GM18873 (cell line): ENCODE results near the gene KCNK7.

Experiments used
- ATAC-seq: cut with Tn5 transposase; IDR thresholded peaks from one replicate; pipeline ENCODE4 v1.9.1; 2021; ENCODE audit warnings: mild to moderate bottlenecking, moderate library complexity, moderate number of reproducible peaks; ENCODE audit not compliant: unreplicated experiment, low FRiP score

KCNK7 gene

GRCh38 chr11:65590240-65590738, 5.3 kb downstream of the KCNK7 start:
- ATAC-seq, result no peak

- ATAC-seq, result no peak
These were observed 6.0 kb downstream of the KCNK7 start for GRCh38 chr11:65589444-65590239.

GRCh38 chr11:65588199-65589054, 7.2 kb downstream of the KCNK7 start:
- ATAC-seq, result peak; percentile 74

GRCh38 chr11:65586676-65587075, 8.9 kb downstream of the KCNK7 start:
- ATAC-seq, result no peak

- ATAC-seq, result no peak
These were observed 9.4 kb downstream of the KCNK7 start for GRCh38 chr11:65586247-65586630.

- no peak for ATAC-seq
These were observed 10.0 kb downstream of the KCNK7 start for GRCh38 chr11:65585396-65586246.

GRCh38 chr11:65584723-65585171, 10.9 kb downstream of the KCNK7 start:
- no peak for ATAC-seq

GRCh38 chr11:65584106-65584505, 11.5 kb downstream of the KCNK7 start:
- ATAC-seq, result no peak

- no peak for ATAC-seq
These were observed 12.0 kb downstream of the KCNK7 start for GRCh38 chr11:65583589-65583988.

- ATAC-seq, result no peak
These were observed 13.7 kb downstream of the KCNK7 start for GRCh38 chr11:65581928-65582327.

- ATAC-seq, result no peak
These were observed 14.8 kb downstream of the KCNK7 start for GRCh38 chr11:65580756-65581155.

GRCh38 chr11:65580031-65580692, 15.4 kb downstream of the KCNK7 start:
- no peak for ATAC-seq

- no peak for ATAC-seq
These were observed 16.3 kb downstream of the KCNK7 start for GRCh38 chr11:65579291-65579690.

- no peak for ATAC-seq
These were observed 16.9 kb downstream of the KCNK7 start for GRCh38 chr11:65578667-65579066.

- no peak for ATAC-seq
These were observed 17.5 kb downstream of the KCNK7 start for GRCh38 chr11:65578134-65578533.

- no peak for ATAC-seq
These were observed 17.9 kb downstream of the KCNK7 start for GRCh38 chr11:65577756-65578109.

- ATAC-seq, result no peak
These were observed 18.5 kb downstream of the KCNK7 start for GRCh38 chr11:65576867-65577755.

GRCh38 chr11:65576232-65576866, 19.3 kb downstream of the KCNK7 start:
- no peak for ATAC-seq
